ENCODE data around the gene CDH23.

Gene CDH23

GRCh38 chr10:71462062-71462935, 65.6 kb downstream of the CDH23 start:
- TF ChIP-seq POU6F1 (CRISPR knock-in tag; IDR thresholded peaks at IDR 0.05; ENCODE audit: borderline replicate concordance, low read depth) = no peak
- no peak for TF ChIP-seq ZNF8 (CRISPR knock-in tag; IDR thresholded peaks at IDR 0.05)
- TF ChIP-seq ZNF70 (CRISPR knock-in tag; IDR thresholded peaks at IDR 0.05) = no peak
- no peak for TF ChIP-seq TOX (CRISPR knock-in tag; IDR thresholded peaks at IDR 0.05; ENCODE audit: borderline replicate concordance)
- TF ChIP-seq PPARA (CRISPR knock-in tag; IDR thresholded peaks at IDR 0.05; ENCODE audit: borderline replicate concordance) = no peak
- no peak for TF ChIP-seq ZNF565 (CRISPR knock-in tag; conservative IDR thresholded peaks at IDR 0.05; ENCODE audit: low read depth)
- TF ChIP-seq ZFP30 (CRISPR knock-in tag; IDR thresholded peaks at IDR 0.05) = no peak
- no peak for ATAC-seq

GRCh38 chr10:71463111-71463510, 66.4 kb downstream of the CDH23 start:
- ATAC-seq = no peak
- TF ChIP-seq OSR1 (CRISPR knock-in tag; IDR thresholded peaks at IDR 0.05) (no peak), ZC3H10 (CRISPR knock-in tag; IDR thresholded peaks at IDR 0.05) (no peak), TSHZ2 (CRISPR knock-in tag; IDR thresholded peaks at IDR 0.05) (no peak)

GRCh38 chr10:71465551-71466252, 69.0 kb downstream of the CDH23 start:
- ATAC-seq = no peak
- no peak for TF ChIP-seq POU6F1 (CRISPR knock-in tag; IDR thresholded peaks at IDR 0.05; ENCODE audit: borderline replicate concordance, low read depth)
- no peak for TF ChIP-seq PATZ1 (CRISPR knock-in tag; IDR thresholded peaks at IDR 0.05; ENCODE audit: borderline replicate concordance)
- TF ChIP-seq ZNF70 (CRISPR knock-in tag; IDR thresholded peaks at IDR 0.05) = no peak
- no peak for TF ChIP-seq ZFP30 (CRISPR knock-in tag; IDR thresholded peaks at IDR 0.05)
- TF ChIP-seq OSR1 (CRISPR knock-in tag; IDR thresholded peaks at IDR 0.05) = no peak
- TF ChIP-seq PPARA (CRISPR knock-in tag; IDR thresholded peaks at IDR 0.05; ENCODE audit: borderline replicate concordance) = no peak
- TF ChIP-seq CSDC2 (CRISPR knock-in tag; IDR thresholded peaks at IDR 0.05) = no peak
- TF ChIP-seq CREB5 (CRISPR knock-in tag; IDR thresholded peaks at IDR 0.05; ENCODE audit: low read depth) = no peak
- TF ChIP-seq GLIS3 (CRISPR knock-in tag; IDR thresholded peaks at IDR 0.05) = no peak
- no peak for TF ChIP-seq ZNF8 (CRISPR knock-in tag; IDR thresholded peaks at IDR 0.05)

- no peak for ATAC-seq
- TF ChIP-seq PATZ1 (CRISPR knock-in tag; IDR thresholded peaks at IDR 0.05; ENCODE audit: borderline replicate concordance) (no peak), ISL1 (CRISPR knock-in tag; IDR thresholded peaks at IDR 0.05) (no peak), RARB (CRISPR knock-in tag; IDR thresholded peaks at IDR 0.05) (no peak), TSHZ2 (CRISPR knock-in tag; IDR thresholded peaks at IDR 0.05) (no peak), SNAI2 (CRISPR knock-in tag; IDR thresholded peaks at IDR 0.05) (no peak), GLIS3 (CRISPR knock-in tag; IDR thresholded peaks at IDR 0.05) (no peak), BACH2 (CRISPR knock-in tag; IDR thresholded peaks at IDR 0.05; ENCODE audit: borderline replicate concordance) (no peak), TCF4 (CRISPR knock-in tag; IDR thresholded peaks at IDR 0.05; ENCODE audit: borderline replicate concordance) (no peak)
These were observed 69.6 kb downstream of the CDH23 start for GRCh38 chr10:71466330-71466729.
